Skeletal muscle tissue (tissue), 4 donors: ENCODE results near the gene UBE2J1. TPM values are rescaled to one million over a fixed set of nuclear protein-coding genes. Genes with fewer than 3 reads are reported as not detected.
"Not testable (repeated sequence)": the region's sequence is repeated elsewhere in the genome, so short reads cannot be mapped to it uniquely, and the experiment has no call there.

Source experiments
- H3K27ac ChIP-seq: one replicate; pipeline ENCODE4 v1.7.0; 2013; ENCODE audit warnings: mild to moderate bottlenecking, low read depth, low read length, inconsistent platforms
- H3K27me3 ChIP-seq, 3 donors: one replicate each; pipeline ENCODE4 v1.7.0; 2013; ENCODE audit warnings: low read length in 3 of 3; ENCODE audit not compliant: control insufficient read depth in 3 of 3, insufficient read depth in 3 of 3
- H3K36me3 ChIP-seq, 3 donors: one replicate each; pipeline ENCODE4 v1.7.0; 2013; ENCODE audit warnings: low read length in 3 of 3; ENCODE audit not compliant: control insufficient read depth in 3 of 3, insufficient read depth in 3 of 3
- H3K4me1 ChIP-seq, 3 donors: one replicate each; pipeline ENCODE4 v1.7.0; 2013; ENCODE audit warnings: low read length in 3 of 3, mild to moderate bottlenecking in 3 of 3; ENCODE audit not compliant: control insufficient read depth in 3 of 3, insufficient read depth in 3 of 3
- H3K4me3 ChIP-seq, 3 donors: one replicate each; pipeline ENCODE4 v1.7.0; 2013; ENCODE audit warnings: low read length in 3 of 3
- H3K9ac ChIP-seq, 3 donors: one replicate each; pipeline ENCODE4 v1.7.0; 2013; ENCODE audit warnings: low read length in 3 of 3, mild to moderate bottlenecking in 3 of 3, moderate library complexity in 2 of 3, low read depth in 1 of 3
- H3K9me3 ChIP-seq, 3 donors: one replicate each; pipeline ENCODE4 v1.7.0; 2013; ENCODE audit warnings: low read length in 3 of 3; ENCODE audit not compliant: control insufficient read depth in 3 of 3
- total RNA-seq: library from RNA; depleted of rRNA; stranded (reverse); fragments of >200 nt; gene quantifications from one replicate; pipeline ENCODE4 v1.2.3, GENCODE V29; 2014
- donor health status: Osteomylitis.

UBE2J1 gene
- total RNA-seq, 1 donor from 2014 or later = 28.2 TPM

DNA sequence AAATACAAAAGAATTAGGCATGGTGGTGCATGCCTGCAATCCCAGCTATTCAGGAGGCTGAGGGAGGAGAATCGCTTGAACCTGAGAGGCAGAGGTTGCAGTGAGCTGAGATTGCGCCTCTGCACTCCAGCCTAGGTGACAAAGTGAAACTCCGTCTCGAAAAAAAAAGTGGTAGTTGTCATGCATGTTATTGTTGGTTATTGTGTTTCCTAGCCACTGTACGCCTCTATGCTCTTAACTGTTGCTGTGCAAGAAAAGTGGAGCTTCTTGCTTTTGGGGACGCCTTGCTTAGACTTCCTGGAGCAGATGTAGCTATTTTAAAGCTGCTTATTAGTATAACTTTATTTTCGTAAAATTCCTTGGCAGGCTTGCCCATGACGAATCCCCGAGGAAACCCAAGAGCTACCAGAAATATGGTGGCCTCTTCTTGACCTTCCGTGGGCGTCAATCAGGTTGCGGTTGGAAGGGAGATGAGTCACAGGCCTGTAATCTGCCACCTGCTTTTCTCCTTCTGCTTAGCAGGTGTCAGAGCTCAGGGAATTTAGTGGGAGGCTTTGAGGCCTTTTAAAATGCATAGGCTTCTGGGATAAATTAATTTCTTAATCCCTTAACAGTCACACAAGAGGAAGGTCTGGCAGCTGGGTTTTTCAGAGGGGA is 54.7 kb downstream of the UBE2J1 start:
- H3K9ac ChIP-seq = peak overlapping the region in 2 of 3 donors; percentile 7 to 15
- peak overlapping the region; percentile 75 for H3K27ac ChIP-seq
- H3K4me1 ChIP-seq = peaks cover 16 to 21% (median 16%) of the 10 kb centered on the region in 3 donors
- peak overlapping the region; percentile 8 to 41 (median 41) for H3K4me3 ChIP-seq
- no peaks in the 10 kb centered on the region for H3K36me3 ChIP-seq
- H3K27me3 ChIP-seq = no peaks in the 10 kb centered on the region
- peaks cover 0 to 3% (median 0%) of the 10 kb centered on the region in 3 donors for H3K9me3 ChIP-seq

- H3K27me3 ChIP-seq = no peaks in the 10 kb centered on the region
- no peaks in the 10 kb centered on the region for H3K9me3 ChIP-seq
- no peak overlapping the region for H3K9ac ChIP-seq
- no peaks in the 10 kb centered on the region for H3K36me3 ChIP-seq
- no peak overlapping the region for H3K4me3 ChIP-seq
- H3K4me1 ChIP-seq = peaks cover 16 to 21% (median 16%) of the 10 kb centered on the region in 3 donors
- no peak overlapping the region for H3K27ac ChIP-seq
Observed at GRCh38 chr6:89295981-89296380, 56.5 kb downstream of the UBE2J1 start.

GRCh38 chr6:89295116-89295515 is 57.4 kb downstream of the UBE2J1 start:
- peaks cover 16 to 21% (median 16%) of the 10 kb centered on the region in 3 donors for H3K4me1 ChIP-seq
- not testable (repeated sequence) for H3K4me3 ChIP-seq, H3K27ac ChIP-seq, H3K36me3 ChIP-seq, H3K9me3 ChIP-seq, H3K27me3 ChIP-seq, H3K9ac ChIP-seq

DNA sequence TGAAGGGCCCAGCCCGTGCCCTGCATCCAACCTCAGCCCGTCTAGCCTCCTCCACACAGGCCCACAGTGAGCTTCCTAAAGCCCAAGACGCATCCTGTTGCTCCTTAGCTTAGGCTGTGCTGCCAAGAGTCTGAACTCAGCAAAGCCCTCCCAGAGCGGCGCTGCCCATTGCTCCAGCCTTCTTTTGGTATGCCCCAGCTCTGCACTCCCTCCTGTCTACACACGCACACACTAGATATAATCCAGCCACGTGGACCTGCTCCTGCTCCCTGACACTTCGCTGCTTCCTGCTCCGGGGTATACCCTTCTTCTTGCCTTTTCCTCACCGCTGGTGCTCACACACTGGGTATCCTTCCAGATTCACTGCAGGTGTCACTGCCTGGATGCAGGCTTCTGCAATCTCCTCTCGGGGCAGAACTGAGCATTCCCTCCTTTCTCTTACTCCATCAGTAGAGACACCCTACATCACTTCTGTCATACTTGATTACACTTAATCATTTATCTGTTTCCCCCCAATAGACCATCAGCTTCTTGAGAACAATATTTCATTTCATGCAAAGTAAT is 61.2 kb downstream of the UBE2J1 start:
- no peaks in the 10 kb centered on the region for H3K36me3 ChIP-seq
- no peaks in the 10 kb centered on the region for H3K27me3 ChIP-seq
- no peak overlapping the region for H3K4me3 ChIP-seq
- no peaks in the 10 kb centered on the region for H3K9me3 ChIP-seq
- H3K27ac ChIP-seq = no peak overlapping the region
- H3K9ac ChIP-seq = no peak overlapping the region
- H3K4me1 ChIP-seq = no peaks in the 10 kb centered on the region

- no peaks in the 10 kb centered on the region for H3K27me3 ChIP-seq
- H3K9me3 ChIP-seq = no peaks in the 10 kb centered on the region
- no peak overlapping the region for H3K27ac ChIP-seq
- no peaks in the 10 kb centered on the region for H3K4me1 ChIP-seq
- no peak overlapping the region for H3K9ac ChIP-seq
- H3K36me3 ChIP-seq = no peaks in the 10 kb centered on the region
- no peak overlapping the region for H3K4me3 ChIP-seq
Observed at GRCh38 chr6:89290401-89291155, 61.9 kb downstream of the UBE2J1 start.

DNA sequence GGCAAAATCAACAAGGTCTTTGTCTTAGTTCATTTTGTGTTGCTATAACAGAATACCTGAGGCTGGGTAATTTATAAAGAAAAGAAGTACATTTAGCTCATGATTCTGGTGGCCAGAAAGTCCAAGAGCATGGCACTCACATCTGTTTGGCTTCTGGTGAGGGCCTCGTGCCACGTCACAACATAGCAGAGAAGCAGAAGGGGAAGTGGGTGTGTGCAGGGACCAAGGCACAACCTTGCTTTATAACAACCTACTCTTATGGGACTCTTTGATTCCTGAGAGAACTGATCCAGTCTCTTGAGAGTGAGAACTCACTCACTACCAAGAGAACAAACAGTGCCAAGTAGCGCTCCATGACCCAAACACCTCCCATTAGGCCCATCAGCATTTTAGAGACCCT is 62.8 kb downstream of the UBE2J1 start:
- no peaks in the 10 kb centered on the region for H3K36me3 ChIP-seq
- H3K27me3 ChIP-seq = no peaks in the 10 kb centered on the region
- H3K9me3 ChIP-seq = no peaks in the 10 kb centered on the region
- H3K4me3 ChIP-seq = no peak overlapping the region
- H3K4me1 ChIP-seq = no peaks in the 10 kb centered on the region
- no peak overlapping the region for H3K27ac ChIP-seq
- no peak overlapping the region for H3K9ac ChIP-seq

DNA sequence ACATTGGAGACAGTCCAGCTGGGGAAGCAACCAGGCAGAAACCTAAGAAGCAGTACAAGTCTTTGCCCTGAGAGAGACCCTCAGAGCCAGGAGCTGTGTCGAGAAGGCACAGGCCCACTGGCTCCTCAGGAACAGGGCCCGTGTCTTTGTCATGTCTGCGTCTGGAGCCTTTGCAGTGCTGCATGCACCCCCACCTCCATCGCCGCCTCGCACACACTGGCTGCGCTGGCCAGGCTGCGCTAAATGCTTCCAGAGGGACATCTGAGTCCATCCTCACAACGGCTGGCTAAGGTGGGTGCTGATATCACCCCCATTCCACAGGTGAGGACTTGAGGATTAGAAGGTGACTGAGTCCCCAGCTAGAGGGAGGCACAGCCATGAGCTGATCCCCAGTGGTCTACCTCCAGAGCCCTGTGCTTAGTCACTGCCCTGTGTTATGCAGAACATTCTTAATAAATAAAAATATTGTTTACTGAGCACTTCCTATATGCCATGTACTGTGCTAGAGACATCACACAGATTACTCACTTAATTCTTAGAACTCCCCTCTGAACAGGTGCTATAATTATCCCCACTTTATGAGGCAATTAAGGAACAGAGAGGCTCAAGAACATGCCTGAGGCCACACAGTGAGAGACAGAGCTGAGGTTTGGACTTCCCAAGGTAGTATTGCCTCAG is 65.0 kb downstream of the UBE2J1 start:
- no peak overlapping the region for H3K27ac ChIP-seq
- no peak overlapping the region for H3K4me3 ChIP-seq
- H3K4me1 ChIP-seq = no peaks in the 10 kb centered on the region
- H3K9ac ChIP-seq = no peak overlapping the region
- H3K27me3 ChIP-seq = no peaks in the 10 kb centered on the region
- no peaks in the 10 kb centered on the region for H3K36me3 ChIP-seq
- H3K9me3 ChIP-seq = no peaks in the 10 kb centered on the region

DNA sequence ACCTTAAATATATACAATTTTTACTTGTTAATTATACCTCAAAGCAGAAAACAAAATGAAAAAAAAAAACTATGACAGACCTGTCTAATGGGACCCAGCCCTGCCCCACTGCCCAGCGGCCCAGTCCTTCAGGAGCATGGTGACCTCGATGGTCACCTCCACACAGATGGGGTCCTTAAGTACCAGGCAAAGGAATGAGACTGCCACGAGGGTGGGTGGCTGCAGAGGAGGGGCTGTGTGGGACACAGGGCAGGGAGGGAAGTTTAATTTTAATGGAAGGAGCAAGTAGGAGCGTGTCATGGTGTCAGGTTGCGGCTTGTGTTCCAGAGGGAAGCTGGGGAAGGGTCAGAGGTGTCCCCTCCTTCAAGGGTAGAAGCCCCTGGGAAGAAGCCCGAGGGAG is 66.0 kb downstream of the UBE2J1 start:
- Histone ChIP-seq H3K27ac (no peak overlapping the region), H3K36me3 (no peaks in the 10 kb centered on the region), H3K9me3 (no peaks in the 10 kb centered on the region), H3K4me3 (no peak overlapping the region), H3K9ac (no peak overlapping the region), H3K4me1 (no peaks in the 10 kb centered on the region), H3K27me3 (no peaks in the 10 kb centered on the region)

DNA sequence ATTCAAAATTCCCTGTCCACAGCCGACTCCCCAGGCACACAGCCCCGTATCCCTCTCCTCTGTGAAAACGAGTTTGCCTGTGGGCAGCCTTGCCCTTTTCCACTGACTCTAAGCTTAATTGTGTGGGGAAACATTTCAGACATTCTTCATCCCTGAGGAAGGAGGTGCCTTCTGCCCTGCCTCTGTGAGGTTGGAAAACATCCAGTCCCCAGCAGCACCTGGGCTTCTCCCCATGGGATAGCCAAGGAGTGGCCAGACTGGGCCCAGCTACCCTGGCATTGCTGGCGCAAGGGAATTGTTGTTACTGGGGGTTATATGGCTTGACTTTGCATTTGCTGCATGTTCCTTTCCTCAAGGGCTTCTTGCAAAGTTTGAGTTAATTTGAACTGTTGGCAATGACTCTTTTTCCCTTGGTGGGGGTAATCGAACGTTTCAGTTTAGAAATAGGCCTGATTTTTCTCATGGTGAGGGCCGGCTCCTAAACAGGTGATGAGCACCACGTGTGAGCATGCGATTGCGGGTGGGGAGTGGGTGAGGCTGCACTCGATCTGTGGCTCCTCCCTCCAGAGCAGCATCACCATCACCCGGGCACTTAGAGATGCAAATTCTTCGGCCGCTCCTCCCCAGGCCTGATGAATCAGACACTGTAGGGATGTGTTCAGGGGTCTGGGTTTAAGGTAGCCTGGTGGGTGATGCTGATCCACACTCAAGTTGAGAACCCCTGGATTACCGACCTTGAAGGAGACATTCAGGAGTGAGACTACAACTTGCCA is 67.4 kb downstream of the UBE2J1 start:
- no peaks in the 10 kb centered on the region for H3K9me3 ChIP-seq
- H3K4me1 ChIP-seq = no peaks in the 10 kb centered on the region
- H3K4me3 ChIP-seq = no peak overlapping the region
- H3K27ac ChIP-seq = no peak overlapping the region
- H3K9ac ChIP-seq = no peak overlapping the region
- no peaks in the 10 kb centered on the region for H3K36me3 ChIP-seq
- no peaks in the 10 kb centered on the region for H3K27me3 ChIP-seq
